Stimulated activated CD8-positive, alpha-beta memory T cell treated with anti-CD3 and anti-CD28 coated beads, Interleukin-7, amount 100 ng/mL, for 4 hours (primary cell): Measurements from ENCODE around the gene SLC15A1.

ENCODE experiments used
- DNase-seq, 2 donors: peaks; one replicate each; pipeline ENCODE4 v3.0.0-alpha.2; 2020; ENCODE audit warnings: low read depth in 2 of 2

The SLC15A1 gene

DNA sequence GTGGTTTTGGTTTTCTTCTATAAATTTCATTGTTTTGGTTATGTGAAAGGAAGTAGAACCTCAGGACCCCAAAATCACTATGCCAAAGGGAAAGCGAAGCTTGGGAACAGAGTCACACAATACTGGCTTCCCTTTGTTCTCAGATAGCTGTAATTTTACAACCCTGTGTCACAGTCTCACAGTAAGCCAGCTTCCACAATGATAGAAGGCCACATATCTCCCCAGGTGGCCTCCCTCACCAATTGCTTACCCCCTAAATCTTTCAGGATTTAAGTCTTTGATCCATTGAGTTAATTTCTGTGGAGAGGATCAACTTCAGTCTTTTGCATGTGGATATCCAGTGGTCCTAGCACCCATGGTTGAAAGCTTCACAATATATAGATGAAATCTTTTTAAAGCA is 58.7 kb downstream of the SLC15A1 start:
- DNase-seq: no peak

DNA sequence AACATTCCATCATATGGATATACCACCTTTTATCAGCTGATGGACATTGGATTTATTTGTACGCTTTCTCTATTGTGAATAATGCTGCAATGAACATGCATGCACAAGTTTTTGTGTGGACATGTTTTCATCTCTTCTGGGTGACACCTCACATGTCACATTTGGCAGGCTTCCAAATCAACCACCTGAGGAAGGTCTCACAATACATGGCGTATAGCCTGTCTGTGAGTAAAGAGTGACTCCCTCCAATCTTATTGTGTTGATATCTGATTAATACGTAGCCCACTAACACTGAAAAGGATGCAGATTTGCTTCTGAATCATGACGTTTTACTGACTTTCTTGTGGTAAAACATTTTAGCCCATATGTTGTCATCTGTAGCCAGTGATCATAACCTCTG is 61.1 kb downstream of the SLC15A1 start:
- no peak for DNase-seq

DNA sequence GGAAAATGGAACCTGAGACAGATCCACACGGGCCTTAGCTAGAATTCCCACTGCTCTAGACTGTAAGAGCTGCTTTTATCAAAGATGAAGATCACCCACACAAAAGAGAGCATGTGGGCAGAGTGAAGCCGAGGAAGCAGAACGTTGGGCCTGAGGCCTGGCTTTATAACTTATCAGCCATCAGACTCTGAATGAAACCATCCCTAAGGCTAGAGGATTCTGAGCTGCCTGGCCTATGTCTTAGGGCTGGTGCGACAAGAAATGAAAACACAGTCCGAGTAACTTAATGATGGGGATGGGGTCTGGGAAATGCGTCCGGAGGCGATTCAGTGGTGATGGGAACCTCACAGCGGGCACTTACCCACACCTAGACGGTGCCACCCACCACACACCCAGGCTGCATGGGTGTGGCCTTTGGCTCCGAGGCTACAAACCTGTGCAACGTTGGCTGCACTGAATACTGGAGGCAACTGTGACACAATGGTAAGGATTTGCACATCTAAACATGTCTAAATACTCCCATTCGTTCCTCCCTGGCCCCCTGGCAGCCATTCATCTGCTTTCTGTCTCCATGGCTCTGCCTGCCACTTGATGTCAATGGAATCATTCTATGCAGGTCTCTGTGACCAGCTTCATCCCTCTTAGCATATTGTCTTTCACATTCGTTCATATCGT is 62.0 kb downstream of the SLC15A1 start:
- DNase-seq: no peak

DNA sequence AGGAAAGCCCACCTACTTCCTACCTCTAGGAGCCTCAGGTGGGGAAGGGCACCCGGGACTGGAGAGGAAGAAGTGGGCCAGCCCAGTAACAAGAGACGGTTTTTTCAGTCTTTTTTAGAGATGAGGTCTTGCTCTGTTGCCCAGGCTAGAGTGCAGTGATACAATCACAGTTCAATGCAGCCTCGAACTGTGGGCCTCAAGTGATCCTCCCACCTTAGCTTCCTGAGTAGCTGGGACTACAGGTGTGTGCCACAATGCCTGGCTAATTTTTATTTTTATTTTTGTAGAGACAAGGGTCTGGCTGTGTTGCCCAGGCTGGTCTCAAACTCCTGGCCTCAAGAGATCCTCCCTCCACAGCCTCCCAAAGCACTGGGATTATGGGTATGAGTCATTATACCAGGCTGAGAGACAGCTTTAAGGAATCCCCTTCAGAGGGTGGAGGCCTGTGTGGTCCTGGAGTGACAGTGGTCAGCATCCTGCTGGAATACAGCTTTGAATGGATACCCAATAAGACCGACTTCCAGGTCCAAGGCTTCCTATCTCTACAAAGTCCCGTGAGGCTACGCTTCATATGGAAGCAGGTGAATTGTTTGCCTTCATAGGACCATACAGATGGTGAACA is 63.0 kb downstream of the SLC15A1 start:
- DNase-seq: no peak

DNA sequence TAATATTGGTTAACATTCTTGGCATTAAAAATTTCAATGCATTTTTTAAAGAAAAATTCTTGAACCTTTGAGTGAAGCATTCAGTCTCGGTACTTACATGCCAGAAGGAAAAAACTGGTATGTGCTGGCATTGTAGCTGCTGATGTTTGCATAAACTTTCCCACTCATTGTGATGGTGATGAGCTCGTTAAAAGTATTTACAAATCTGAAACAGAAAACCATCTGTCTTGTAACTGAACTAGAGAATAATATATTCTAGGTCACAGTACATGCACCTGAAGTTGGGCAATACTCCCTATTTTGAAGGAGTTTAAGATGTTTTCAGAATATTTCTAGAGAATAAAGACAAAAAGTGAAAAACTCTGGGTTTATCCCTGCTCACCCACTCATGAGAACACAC is 64.1 kb downstream of the SLC15A1 start:
- no peak for DNase-seq

DNA sequence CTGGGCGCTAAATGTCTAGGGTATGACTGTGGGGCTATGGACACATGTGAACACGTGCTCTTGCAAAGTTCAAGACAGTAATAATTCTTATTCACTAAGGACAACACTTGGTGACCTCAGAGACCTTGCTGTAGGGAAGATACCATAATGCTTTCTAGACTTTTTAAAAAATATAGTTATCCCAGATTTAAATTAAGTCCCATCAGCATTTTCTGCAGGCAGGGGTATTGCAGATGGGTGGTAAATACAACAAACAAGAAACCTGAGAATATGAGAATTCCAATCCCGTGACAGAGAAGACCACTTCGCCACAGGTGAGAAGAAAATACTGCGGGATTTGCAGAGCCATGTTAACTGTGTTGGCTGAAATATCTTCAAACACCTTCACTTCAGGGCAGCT is 65.2 kb downstream of the SLC15A1 start:
- DNase-seq: no peak

DNA sequence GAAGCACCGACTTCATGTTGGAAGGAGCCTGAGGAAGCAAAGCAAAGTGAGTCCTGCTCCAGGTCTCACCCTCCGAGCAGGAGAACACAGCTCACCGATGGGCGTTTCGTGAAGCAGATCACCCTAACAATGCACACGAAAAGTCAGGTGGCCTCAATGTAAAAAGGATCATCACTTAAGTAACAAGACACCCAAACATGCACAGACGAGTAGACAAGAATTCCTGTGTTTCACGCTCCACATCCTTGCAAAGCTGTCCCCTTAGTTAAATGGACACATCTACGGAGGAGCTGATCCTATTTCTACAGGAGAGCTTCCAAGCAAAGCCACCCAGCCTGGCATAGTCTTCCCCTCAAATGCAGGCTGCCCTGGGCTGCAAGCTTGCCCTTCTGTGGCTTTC is 66.2 kb downstream of the SLC15A1 start:
- no peak for DNase-seq

DNA sequence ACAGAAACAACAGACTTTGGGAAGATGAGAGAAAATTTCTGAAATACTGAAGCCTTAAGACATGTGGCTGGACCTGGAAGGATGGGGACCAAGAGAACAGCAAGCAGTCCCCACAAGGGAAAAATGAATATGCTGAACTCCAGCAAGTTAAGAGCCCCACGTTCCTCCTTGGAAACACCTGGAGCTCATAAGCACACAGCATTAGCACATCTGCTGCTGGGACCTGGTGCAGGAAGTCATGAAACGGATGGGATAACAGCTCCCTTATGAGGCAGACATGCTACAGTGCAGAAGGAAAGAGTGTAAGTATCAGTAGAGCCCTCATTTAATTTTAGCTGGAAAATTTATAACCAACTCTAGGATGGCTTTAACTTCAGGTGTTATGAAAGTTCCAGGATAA is 67.3 kb downstream of the SLC15A1 start:
- no peak for DNase-seq

DNA sequence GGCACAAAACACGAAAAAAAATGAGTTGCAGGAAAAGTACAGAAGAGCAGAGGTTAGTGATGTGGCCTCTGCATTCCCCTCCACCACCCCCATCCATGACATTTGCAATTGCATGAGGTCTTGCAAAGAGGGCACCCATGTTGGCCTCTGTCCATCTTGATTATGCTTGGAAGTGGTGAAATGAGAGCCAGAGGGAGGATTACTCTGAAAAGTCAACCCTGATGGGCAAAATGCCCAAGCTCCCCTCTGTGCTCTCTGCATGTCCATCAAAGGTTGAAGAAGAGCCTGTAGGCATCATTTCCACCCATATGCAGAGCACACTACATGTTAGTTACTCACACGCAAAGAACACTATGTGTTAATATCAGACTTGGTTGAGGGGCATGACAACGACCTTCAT is 71.4 kb downstream of the SLC15A1 start:
- no peak for DNase-seq

DNA sequence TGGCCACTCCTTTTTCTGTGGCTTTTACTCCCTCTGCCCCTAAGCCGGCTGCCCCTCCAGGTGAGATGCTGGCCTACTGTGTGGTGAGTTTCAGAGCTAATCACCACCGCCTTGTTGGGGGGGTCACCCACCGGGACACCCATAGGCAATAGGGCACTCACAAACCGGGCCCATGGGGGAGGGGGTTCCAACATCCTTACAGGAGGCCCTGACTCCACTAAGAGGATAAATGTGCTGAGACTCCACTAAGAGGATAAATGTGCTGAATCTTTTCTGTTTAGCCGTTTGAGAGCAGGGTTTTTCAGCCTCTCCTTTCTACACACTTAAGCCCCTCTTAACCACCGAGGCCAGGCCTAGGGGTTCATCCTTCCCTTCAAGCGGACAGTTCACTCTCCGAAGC is 73.7 kb downstream of the SLC15A1 start:
- DNase-seq: no peak

DNA sequence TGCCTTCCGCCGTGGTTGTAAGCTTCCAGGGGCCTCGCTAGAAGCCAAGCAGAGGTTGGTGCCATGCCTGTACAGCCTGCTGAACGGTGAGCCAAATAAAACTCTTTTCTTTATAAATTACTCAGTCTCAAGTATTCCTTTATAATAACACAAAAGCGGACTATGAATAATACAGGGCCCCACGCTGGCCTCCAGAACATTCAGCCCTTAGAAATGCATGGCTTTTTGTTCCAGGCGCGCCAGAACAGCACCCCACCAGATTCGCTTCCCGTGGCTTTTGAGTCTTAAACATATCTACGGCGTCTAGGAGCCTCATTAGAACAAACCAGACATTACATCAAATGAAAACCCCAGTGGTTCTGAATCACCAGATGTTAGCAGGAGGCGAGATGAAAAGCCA is 75.1 kb downstream of the SLC15A1 start:
- DNase-seq: no peak

DNA sequence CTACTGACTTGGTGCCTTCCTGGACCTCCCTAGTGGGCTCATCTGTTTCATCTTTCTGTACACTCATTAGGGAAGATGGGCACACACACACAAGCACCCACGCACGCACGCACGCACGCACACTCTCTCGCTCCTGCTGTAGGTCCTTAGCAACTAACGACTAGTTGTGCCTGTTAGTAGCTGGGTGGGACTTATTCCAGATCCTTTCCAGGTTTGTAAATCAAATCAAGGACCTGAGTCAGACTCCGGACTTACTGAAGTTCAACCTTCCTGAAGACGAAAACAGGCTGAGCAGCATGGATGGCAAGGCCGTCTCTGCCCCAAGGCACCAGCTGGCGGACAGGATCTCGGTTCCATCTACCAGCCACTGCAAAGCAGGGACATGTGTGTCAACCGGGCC is 76.2 kb downstream of the SLC15A1 start:
- DNase-seq: no peak

DNA sequence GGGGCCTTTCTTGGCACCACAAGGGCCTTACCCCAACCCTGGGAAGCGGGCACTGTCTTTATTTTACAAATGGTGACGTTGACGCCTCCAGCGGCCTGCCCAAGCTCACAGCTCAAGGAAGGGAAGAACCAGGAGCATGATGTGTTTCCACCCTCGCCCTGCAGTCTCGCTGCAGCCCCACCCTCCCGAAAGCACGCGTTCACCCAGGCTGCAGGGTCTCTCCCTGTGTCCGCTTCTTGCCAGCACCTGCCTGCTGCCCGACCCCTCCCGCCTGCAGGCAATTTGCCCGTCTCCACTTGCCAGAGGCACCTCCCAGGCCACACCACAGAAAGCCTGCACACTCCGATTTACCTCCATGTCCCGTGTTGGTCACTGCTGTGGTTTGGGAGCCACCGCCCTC is 76.6 kb downstream of the SLC15A1 start:
- no peak for DNase-seq

DNA sequence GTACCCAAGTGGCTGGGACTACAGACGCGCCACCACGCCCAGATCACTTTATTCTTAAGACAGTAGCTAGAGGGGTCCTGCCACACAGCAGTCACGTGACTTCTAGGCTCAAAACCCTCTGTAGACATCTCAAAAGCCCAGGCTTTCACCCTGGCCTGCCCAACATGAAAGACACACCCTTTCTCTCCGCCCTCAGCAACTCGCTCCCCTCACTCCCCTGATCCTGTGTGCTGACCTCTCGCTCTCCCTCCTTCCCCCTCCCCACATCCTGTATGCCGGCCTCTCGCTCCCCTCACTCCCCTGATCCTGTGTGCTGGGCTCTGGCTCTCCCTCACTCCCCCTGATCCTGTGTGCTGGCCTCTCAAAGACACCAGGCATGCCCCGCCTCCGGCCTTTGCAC is 77.4 kb downstream of the SLC15A1 start:
- no peak for DNase-seq

DNA sequence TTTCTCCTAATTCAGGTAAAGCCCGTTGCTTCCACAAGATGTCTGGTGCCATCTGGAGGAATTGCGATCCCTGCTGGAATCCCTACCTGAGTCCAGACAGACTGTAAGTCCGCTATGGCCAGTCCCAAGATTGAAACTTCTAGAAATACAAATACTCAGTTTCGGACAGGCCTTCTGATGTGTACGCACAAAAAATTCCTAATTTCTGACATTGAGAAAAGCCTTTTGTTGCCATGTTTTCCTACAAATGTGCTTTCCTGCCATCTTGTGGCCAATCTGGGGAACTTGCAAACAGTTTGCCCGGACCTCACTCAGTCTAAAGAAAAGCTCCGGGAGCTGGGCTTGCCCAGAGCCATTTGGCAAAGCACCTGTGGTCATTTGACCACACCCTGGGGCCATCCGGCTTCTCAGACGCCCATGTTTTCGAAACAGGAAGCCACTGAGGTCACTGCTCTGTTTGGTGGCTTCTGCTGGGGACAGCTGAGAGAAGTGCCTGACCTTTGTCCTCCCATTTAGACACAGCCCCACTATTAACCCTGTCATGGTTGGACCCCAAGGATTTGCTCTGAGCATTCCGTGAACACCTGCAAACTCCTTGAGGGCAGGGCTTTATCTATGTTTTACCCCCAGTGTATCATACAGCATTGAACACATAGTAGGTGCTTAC is 79.4 kb downstream of the SLC15A1 start:
- peak in 1 of 2 donors; percentile 17 for DNase-seq

DNA sequence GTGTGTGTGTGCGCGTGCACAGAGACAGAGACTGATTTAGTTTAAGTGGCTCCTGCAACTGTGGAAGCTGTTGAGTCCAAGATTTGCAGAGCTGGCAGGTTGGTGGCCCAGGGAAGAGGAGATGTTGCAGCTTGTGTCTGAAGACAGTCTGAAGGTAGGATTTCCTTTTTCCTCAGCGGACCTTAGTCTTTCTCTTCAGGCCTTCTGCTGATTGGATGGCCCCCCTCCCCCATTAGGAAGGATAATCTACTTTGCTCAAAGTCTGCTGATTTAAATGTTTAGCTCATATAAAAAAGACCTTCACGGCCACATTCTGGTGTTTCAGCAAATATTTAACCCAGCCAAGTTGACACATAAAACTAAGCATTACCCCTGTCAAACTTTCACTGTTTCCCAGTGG is 84.3 kb downstream of the SLC15A1 start:
- no peak for DNase-seq

DNA sequence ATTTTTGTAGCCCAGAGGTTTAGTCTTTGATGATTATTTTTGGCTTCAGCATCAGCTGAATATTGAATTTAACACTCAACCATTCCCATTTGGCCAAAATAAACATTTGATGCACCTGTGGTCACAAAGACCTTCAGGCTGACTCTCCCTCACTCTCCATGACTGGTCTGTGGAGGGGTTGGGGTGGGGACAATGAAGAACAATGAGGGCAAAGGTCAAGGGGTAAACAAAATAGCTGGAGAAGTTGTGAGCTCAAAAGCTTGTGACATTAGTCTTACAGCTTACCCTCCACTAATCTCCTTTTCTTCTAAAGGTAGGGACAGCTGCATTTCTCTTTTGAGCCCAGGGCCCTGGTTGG is 86.9 kb downstream of the SLC15A1 start:
- no peak for DNase-seq

DNA sequence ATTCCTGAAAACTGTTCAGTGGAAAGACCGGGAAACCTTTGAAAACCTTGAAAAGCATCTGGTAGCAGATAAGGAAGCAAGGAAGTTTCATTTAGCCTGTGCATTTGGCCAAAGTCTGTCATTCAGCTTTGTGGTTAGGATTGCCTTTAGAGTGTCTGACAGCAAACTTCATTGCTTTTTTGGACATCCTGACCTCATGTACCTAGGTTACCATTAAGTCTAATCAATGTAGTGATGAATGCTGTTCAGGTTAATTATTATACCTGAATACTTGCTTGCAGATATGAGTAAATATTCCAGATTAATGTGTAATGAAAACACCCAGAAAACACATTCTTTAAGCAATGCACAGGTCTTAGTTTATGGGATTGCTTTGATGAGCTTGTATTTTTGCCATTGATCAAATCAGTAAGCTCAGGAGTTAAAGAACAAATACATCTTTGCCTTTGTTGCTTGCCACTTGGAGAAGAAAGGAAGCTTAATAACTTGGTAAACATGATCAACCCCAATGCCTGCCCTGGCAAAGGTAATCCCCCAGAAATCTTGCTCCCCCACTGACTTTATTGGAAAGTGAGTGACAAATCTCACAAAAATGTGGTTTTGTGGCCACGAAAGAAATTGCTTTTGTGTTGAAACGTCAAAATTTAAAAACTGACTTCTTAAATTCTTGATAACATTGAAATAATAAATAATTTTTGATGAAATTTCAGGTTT is 87.4 kb downstream of the SLC15A1 start:
- DNase-seq: no peak

DNA sequence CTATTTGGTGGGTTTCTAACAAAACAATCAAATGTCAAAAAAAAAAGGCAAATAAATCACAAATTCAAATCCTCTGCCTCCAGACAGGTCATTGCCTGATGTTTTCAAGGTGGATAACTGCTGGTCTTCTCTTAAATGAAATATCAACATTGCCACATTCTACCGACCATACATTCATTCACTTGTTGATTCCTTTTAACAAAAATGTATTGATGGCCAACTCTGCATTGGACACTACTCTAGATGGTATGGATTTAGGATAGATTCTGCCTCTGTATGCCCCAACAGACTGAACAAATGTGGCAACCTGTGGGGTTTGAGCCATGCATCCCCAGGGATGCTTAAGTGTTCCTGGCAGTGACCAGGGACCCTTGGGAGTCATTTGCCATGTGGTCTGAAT is 88.0 kb downstream of the SLC15A1 start:
- DNase-seq: no peak

DNA sequence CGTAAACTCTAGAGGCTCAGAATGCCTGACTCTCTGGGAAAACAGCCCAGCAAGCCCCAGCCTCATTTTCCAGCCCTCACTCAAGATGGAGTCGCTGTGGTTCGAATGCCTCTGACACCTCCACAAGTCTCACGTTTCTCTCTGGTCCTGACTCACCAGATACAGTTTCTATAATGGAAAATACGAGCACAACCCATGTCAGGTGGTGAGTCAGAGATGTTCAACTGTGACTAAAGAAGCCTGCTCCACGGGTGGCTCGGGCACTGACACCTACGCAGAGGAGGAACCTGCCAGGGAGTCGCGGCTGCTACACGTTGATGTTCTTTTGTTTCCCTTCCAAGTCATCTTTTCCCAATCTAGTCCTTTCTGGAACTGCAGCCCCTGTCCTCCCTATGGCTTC is 88.4 kb downstream of the SLC15A1 start:
- DNase-seq: peak; percentile 45 to 47

DNA sequence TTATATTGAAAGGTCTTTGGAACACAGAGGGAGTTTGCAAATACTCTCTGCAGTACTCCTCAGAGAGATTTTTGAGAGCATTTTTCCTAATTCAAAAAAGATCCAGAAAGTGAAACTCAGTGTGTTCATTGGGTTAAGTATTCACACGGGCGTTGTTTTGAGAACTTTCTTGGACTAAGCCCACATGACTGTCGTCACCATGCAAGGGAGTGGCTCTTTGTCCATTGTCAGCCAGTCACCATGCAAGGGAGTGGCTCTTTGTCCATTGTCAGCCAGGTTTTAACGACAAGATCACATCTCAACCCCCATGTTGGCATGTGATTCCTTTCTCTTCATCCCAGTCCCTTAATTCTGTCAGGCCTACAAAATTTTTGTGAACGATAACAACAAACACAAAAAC is 94.3 kb downstream of the SLC15A1 start:
- DNase-seq: no peak

DNA sequence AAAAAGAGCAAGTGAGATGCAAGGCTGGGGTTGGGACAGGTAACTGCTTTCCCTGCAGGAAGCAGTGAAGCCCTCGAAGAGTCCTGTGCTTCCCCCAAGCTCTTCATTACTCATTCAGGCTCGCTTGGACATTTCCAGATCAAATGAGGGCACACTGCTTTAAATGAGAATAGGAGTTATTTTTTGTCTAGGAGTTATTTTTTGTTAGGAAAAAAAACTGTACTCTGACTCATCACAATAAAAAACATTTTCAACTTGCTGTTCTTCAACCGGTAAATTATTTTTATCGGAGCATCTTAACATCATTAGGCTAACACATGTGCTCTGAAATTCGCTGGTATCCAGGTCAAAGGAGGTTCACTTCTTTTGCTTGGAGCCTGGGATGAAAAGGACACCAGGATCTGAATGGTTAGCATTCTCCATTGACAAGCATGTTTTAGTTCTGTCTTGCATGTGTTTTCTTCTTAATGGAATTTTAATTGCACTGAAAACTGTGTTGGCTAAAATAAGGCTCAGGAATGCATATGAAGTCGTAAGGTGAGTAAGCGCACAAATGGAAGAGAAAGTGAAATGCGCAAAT is 94.9 kb downstream of the SLC15A1 start:
- no peak for DNase-seq

DNA sequence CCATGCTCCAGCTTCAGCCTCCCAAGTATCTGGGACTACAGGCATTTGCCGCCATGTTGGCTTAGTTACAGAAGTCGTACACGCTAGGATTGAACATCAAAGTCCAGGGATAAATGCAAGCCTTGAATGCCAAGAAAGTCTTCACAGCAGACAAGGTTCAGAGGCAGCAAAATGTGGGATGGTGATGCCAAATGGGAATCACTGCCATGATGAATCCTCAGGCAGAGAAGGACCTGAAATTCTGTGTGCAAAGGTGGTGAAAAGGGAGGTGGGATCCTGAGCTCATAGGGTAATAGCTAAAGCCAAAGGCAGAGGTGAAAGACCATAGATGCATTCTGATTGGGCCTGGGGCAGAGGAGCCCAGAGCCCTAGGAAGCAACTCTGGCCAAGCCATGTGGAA is 96.2 kb downstream of the SLC15A1 start:
- no peak for DNase-seq
